Fibroblast of the conjunctiva (primary cell): ENCODE results near the gene RIMS3.
"Not testable (repeated sequence)": the region's sequence is repeated elsewhere in the genome, so short reads cannot be mapped to it uniquely, and the experiment has no call there.

Source experiments
- DNase-seq: peaks from one replicate; pipeline ENCODE4 v3.0.0-alpha.2; 2010; ENCODE audit warnings: low read depth

The RIMS3 gene

DNA sequence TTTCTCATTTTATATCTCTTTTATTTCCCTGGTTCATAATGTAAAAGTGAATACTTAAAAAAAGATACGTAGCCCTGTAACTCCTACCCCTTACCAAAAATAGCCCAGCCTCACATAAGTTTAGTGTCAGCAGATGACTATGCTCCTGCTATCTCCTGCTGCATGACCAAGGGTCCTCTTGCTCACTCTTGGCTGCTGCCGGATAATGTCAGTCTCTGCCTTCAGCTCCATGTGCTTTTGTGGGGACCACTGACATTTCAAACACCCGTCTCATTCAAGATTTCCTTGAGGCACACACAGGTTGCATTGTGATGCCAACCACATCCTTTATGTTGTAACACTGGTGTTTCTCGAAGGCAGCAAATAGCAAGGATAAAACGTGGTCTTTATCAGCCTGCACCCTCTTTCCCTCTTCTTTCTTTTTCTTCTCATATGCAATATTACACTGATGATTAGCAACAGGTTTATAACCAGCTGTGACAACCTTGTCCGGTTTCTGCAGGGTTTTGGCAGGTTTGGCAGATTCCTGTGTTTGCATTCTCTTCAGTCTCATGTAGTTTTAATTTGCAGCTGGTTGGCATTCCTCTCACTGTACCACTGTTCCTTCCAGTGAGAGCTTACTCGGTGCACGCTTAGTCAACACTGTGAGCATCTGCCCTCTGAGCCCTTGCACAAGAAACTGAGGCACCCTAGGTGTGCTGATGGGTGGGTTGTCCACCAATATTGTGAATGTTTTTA lies 71.9 kb downstream of the RIMS3 start:
- DNase-seq = no peak

DNA sequence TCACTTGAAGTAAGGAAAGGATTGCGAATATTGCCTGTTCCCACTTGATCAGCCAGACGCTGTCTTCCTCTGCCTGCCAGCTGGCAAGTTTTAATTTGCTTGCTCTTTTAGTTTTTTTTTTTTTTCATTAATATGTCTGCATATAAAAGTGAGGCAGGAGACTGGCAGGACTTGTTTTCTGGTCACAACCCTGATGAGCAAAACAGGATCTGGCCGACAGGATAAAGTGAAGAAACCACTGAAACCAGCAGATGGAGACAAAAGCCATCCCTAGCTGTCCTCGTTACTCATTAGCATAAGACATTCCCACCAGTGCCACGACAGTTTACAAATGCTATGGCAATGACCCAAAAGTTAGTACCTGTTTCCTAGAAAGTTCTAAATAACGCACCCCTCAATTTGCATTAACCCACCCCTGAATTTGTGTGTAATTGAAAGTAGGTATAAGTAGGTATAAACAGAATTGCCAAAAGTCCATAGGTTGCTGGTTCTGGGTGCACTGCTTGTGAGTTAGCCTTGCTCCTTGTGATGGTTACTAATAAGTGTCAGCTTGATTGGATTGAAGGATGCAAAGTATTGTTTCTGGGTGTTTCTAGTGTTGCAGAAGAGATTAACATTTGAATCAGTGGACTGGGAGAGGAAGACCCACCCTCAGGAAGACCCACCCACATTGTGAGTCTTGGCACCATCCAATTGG lies 73.2 kb downstream of the RIMS3 start:
- no peak for DNase-seq

DNA sequence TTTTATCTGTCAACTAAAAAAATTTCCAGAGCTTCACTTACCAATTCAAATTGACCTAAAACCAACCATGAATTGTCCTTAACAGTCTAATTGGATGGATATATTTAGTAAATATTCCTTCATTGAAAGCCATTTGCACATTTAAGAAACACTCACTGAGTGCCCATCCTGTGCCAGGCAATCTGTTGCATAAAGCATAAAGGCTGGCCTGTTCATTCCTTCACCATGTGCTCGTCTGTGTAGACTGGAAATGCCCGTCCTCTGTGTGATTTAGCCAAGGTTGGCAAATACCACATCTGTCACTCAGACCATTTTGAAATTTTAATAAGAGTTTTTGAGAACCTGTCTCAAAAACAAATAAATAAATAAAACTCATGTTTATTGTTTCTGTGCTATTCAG lies 76.9 kb downstream of the RIMS3 start:
- DNase-seq = no peak

DNA sequence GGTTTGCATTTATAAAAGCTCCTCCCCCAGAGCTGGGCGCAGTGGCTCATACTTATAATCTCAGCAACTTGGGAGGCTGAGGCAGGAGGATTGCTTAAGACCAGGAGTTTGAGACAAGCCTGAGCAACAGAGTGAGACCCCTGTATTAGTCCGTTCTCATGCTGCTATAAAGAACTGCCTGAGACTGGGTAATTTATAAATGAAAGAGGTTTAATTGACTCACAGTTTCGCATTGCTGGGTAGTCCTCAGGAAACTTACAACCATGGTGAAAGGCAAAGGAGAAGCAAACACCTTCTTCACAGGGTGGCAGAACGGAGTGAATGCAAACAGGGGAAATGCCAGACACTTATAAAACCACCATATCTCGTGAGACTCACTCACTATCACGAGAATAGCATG lies 81.5 kb downstream of the RIMS3 start:
- DNase-seq = no peak

DNA sequence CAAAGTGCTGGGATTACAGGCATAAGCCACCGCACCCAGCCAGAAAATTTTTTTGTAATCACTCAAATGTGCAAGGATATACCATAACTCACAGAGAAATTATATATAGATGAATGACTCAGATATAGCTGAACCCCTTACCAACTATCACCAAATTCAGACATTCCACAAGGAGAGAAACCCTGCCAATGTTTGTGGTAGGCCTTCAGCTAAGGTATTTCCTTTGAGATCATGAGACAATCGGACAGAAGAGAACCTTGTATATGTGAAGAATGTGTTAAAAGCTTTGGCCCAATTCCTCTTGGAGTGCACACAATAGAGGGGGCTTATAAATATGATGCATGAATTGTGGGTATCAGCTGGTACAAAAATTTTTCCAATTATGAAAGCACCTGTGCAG lies 83.4 kb downstream of the RIMS3 start:
- DNase-seq = no peak

DNA sequence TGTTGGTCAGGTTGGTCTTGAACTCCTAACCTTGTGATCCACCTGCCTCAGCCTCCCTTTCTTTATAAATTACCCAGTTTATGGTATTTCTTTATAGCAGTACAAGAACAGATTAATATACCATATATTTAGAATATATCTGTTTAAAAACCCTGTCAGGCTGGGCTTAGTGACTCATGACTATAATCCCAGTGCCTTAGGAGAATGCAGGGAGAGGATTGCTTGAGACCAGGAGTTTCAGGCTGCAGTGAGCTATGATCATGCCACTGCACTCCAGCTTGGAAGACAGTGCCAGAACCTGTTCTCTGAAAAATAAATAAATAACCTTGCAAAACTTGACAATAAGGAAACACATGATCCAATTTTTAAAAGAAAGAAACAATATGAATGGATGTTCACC lies 90.1 kb downstream of the RIMS3 start:
- DNase-seq = no peak

DNA sequence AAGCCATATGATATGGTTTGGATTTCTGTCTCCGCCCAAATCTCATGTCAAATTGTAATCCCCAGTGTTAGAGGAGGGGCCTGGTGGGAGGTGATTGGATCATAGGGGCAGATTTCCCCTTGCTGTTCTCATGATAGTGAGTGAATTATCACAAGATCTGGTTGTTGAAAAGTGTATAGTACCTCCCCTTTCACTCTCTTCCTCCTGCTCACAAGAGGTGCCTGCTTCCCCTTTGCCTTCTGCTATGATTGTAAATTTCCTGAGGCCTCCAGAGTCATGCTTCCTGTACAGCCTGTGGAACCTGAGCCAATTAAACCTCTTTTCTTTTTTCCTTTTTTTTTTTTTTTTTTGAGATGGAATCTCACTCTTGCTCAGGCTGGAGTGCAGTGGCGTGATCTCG lies 90.7 kb downstream of the RIMS3 start:
- DNase-seq = not testable (repeated sequence)
